Measurements from ENCODE around the gene VENTX.

DNA sequence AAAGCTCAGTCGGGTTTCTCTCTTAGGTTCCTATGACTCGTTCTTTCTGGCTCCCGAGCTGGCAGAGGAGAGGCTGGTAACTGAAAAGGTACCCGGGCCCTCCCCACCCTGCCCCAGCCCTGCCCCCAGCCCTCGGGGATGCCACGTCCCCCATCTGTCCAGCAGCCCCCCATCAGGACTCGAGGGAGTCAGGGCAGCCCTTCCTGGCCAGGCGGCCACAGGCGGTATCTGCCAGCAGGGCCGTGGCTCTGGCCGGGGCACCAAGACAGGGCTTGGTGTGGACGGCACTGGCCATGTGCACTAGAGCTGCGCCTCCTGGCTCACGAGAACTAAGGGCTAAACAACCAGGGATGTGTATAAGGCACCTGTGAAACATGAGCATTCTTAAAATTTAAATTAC is 47.9 kb upstream of the VENTX start:
- TF ChIP-seq POLR2A (IDR thresholded peaks at IDR 0.05) = no peak
- TF ChIP-seq, protein P1, sequence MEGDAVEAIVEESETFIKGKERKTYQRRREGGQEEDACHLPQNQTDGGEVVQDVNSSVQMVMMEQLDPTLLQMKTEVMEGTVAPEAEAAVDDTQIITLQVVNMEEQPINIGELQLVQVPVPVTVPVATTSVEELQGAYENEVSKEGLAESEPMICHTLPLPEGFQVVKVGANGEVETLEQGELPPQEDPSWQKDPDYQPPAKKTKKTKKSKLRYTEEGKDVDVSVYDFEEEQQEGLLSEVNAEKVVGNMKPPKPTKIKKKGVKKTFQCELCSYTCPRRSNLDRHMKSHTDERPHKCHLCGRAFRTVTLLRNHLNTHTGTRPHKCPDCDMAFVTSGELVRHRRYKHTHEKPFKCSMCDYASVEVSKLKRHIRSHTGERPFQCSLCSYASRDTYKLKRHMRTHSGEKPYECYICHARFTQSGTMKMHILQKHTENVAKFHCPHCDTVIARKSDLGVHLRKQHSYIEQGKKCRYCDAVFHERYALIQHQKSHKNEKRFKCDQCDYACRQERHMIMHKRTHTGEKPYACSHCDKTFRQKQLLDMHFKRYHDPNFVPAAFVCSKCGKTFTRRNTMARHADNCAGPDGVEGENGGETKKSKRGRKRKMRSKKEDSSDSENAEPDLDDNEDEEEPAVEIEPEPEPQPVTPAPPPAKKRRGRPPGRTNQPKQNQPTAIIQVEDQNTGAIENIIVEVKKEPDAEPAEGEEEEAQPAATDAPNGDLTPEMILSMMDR (IDR thresholded peaks at IDR 0.05) = no peak
